OCI-LY7 (cell line): ENCODE results near the gene LSM14B. TPM values are rescaled to one million over a fixed set of nuclear protein-coding genes. Genes with fewer than 3 reads are reported as not detected.

Source experiments
- BruUV-seq: library from RNA; stranded (reverse); fragments of 400-500 nt; replicated peaks from 2 replicates; lab custom pipeline; 2021; lab: Mats Ljungman, UMichigan
- CTCF ChIA-PET: fragments of 300-600 bp; sonication (Branson Sonifier 250); formaldehyde crosslinking; loops from one replicate; lab custom pipeline; 2022; ENCODE audit warnings: antibody characterized with exemption; ENCODE audit not compliant: unreplicated experiment; lab: Charles Lee
- POLR2A ChIA-PET: fragments of 300-600 bp; sonication (Branson Sonifier 250); formaldehyde crosslinking; loops from one replicate; lab custom pipeline; 2022; ENCODE audit warnings: antibody characterized with exemption; lab: Charles Lee
- DNase-seq: peaks from one replicate; pipeline ENCODE4 v3.0.0-alpha.2; 2015; ENCODE audit warnings: low spot score
- H2AFZ ChIP-seq: fragments of 200-600 bp; sonication (generic), shearing (Covaris generic); 2 replicates; pipeline ENCODE4 v1.6.1; 2014; ENCODE audit warnings: mild to moderate bottlenecking, antibody characterized with exemption, low read length, moderate library complexity
- H3K27ac ChIP-seq: fragments of 200-600 bp; sonication (generic); 2 replicates; pipeline ENCODE4 v1.5.1; 2014; ENCODE audit warnings: mixed run types, low read depth, mild to moderate bottlenecking, moderate library complexity, low read length, inconsistent platforms; ENCODE audit not compliant: poor library complexity, severe bottlenecking
- H3K36me3 ChIP-seq: fragments of 200-600 bp; sonication (generic); 2 replicates; pipeline ENCODE4 v1.6.1; 2014; ENCODE audit warnings: mild to moderate bottlenecking, antibody characterized with exemption, low read length, moderate library complexity, mixed read lengths; ENCODE audit not compliant: insufficient read depth
- H3K4me1 ChIP-seq: fragments of 200-600 bp; sonication (generic); 2 replicates; pipeline ENCODE4 v1.5.1; 2014; ENCODE audit warnings: mild to moderate bottlenecking, low read length; ENCODE audit not compliant: insufficient read depth, poor library complexity, severe bottlenecking
- H3K4me2 ChIP-seq: fragments of 200-600 bp; sonication (generic); 2 replicates; pipeline ENCODE4 v1.6.1; 2014; ENCODE audit warnings: mild to moderate bottlenecking, low read length
- H3K4me3 ChIP-seq: fragments of 200-600 bp; sonication (generic); 2 replicates; pipeline ENCODE4 v1.5.1; 2014; ENCODE audit warnings: mild to moderate bottlenecking, low read depth, low read length; ENCODE audit not compliant: poor library complexity, severe bottlenecking
- H3K79me2 ChIP-seq: fragments of 200-600 bp; sonication (generic); 2 replicates; pipeline ENCODE4 v1.6.1; 2016; ENCODE audit warnings: low read depth, mild to moderate bottlenecking, low read length, moderate library complexity, mixed read lengths; ENCODE audit not compliant: insufficient read depth
- H3K9me2 ChIP-seq: fragments of 200-600 bp; sonication (generic); 2 replicates; pipeline ENCODE4 v1.6.1; 2016; ENCODE audit warnings: mild to moderate bottlenecking, low read length, mixed read lengths; ENCODE audit not compliant: insufficient read depth
- H3K9me3 ChIP-seq: fragments of 200-600 bp; sonication (generic); 2 replicates; pipeline ENCODE4 v1.6.1; 2014; ENCODE audit warnings: mild to moderate bottlenecking, mixed run types, low read length, mixed read lengths
- H4K20me1 ChIP-seq: fragments of 200-600 bp; sonication (generic); 2 replicates; pipeline ENCODE4 v1.6.1; 2014; ENCODE audit warnings: mild to moderate bottlenecking, antibody characterized with exemption, low read length, moderate library complexity, mixed read lengths; ENCODE audit not compliant: insufficient read depth
- EZH2phosphoT487 ChIP-seq: fragments of 200-600 bp; sonication (generic); IDR thresholded peaks from 2 replicates; pipeline ENCODE4 v1.6.1; 2018; ENCODE audit warnings: low read depth, borderline replicate concordance, mild to moderate bottlenecking, mixed run types, antibody characterized with exemption, low read length, moderate library complexity, mixed read lengths
- intact Hi-C: fragments of 100-400 bp; cut with micrococcal nuclease; formaldehyde crosslinking; loops from one replicate; pipeline ENCODE4 v1.10.0; 2022; ENCODE audit not compliant: unreplicated experiment
- total RNA-seq, 2 experiments: library from RNA; depleted of rRNA in 1 of 2; stranded (reverse); fragments of >200 nt in 1 of 2; shearing (Covaris generic) in 1 of 2; gene quantifications; 2 replicates each; pipeline ENCODE4 v1.2.3, GENCODE V29; 2014 to 2022
- TF ChIP-seq, protein P1 (sequence below): fragments of 200-600 bp; sonication (generic); conservative IDR thresholded peaks from 2 replicates; pipeline ENCODE4 v1.5.1; 2014; ENCODE audit warnings: mild to moderate bottlenecking, antibody characterized with exemption, low read length, moderate library complexity, mixed read lengths

The LSM14B gene
- total RNA-seq, 2 experiments from 2014 or later: 44.7 to 53.7 TPM

DNA sequence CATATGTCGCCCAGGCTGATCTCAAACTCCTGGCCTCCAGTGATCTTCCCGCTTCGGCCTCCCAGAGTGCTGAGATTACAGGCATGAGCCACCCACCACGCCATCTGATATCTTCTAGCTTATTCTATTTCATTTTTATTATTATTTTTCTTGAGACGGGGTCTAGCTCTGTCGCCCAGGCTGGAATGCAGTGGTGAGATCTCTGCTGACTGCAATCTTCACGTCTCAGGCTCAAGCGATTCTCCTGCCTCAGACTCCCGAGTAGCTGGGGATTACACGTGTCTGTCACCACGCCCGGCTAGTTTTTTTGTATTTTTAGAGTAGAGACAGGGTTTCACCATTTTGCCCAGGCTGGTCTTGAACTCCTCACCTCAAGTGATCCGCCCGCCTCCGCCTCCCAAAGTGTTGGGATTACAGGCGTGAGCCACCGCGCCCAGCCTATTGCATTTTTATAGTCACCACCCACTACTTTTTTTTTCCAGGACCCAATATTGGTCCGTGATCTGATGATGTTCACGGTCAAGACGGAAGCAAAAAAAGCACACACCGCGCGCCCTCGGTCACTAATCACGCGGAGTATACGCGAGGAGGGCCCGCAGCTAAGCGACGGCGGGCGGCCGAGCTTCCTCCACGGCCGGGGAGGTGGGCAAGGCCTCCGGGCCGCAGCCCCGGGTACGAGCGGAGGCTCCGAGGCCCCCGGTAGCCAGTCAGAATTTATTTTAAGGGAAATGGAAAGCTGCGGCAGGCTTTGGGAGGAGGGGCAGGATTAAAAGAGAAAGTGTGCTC, 1.1 kb upstream of the LSM14B start:
- H3K27ac ChIP-seq: peak overlapping the region; percentile 78
- no peaks in the 10 kb centered on the region for H3K9me2 ChIP-seq
- peak overlapping the region; percentile 88 for H3K4me2 ChIP-seq
- H2AFZ ChIP-seq: peak overlapping the region; percentile 90
- H3K4me3 ChIP-seq: peak overlapping the region; percentile 88
- peaks cover 28% of the 10 kb centered on the region for H3K36me3 ChIP-seq
- TF ChIP-seq EZH2phosphoT487: no peak
- TF ChIP-seq, protein P1, sequence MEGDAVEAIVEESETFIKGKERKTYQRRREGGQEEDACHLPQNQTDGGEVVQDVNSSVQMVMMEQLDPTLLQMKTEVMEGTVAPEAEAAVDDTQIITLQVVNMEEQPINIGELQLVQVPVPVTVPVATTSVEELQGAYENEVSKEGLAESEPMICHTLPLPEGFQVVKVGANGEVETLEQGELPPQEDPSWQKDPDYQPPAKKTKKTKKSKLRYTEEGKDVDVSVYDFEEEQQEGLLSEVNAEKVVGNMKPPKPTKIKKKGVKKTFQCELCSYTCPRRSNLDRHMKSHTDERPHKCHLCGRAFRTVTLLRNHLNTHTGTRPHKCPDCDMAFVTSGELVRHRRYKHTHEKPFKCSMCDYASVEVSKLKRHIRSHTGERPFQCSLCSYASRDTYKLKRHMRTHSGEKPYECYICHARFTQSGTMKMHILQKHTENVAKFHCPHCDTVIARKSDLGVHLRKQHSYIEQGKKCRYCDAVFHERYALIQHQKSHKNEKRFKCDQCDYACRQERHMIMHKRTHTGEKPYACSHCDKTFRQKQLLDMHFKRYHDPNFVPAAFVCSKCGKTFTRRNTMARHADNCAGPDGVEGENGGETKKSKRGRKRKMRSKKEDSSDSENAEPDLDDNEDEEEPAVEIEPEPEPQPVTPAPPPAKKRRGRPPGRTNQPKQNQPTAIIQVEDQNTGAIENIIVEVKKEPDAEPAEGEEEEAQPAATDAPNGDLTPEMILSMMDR: no peak
- ChIA-PET POLR2A (interaction anchor here (1.0 to 1.6 kb wide), 3 partner anchors 21 to 54 kb away, joined by 4 to 5 read pairs (median 4); no protein-coding TSS in a partner anchor), CTCF (no interaction called here)
- H3K79me2 ChIP-seq: peaks cover 20% of the 10 kb centered on the region
- DNase-seq: peak; percentile 71
- no peaks in the 10 kb centered on the region for H3K9me3 ChIP-seq
- H4K20me1 ChIP-seq: peaks cover 13% of the 10 kb centered on the region
- no TSS peak for BruUV-seq
- intact Hi-C loops: no loop called here
- peaks cover 40% of the 10 kb centered on the region for H3K4me1 ChIP-seq

DNA sequence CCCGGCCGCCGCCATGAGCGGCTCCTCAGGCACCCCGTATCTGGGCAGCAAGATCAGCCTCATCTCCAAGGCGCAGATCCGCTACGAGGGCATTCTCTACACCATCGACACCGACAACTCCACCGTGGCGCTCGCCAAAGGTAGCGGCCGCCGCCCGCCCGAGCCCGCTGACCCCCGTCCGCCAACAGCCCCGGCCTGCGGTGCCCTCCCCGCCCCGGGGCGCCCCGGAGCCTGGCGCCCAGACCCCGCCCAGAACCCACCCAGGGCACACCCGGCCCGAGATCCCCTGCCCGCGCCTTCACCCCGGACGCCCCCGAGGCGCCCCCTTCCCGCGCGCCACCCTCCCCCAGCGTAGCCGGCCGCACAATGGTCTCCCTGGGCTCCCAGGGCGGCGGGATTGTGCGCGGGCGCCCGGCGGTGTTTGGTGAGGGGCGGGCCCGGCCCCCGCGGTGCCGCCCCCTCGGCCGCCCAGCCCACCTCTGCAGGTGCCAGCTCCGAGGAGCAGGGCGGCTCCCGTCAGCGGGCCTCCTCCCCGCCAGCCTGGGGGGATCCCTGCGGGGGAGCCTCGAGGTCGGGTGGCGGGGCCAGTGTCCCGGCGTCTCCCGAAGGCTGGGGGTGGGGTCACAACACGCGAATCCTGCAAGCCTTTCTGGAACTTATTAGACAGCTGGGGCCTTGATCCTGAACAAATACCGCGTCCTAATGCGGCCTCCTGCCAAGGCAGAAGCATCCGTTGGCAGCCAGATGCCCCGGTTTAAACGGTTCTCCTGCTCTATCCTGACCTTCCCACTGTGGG, 577 bp downstream of the LSM14B start:
- DNase-seq: peak; percentile 59
- Histone ChIP-seq H3K9me3 (no peaks in the 10 kb centered on the region), H3K9me2 (no peaks in the 10 kb centered on the region), H3K79me2 (peaks cover 20% of the 10 kb centered on the region), H4K20me1 (peaks cover 13% of the 10 kb centered on the region), H3K36me3 (peaks cover 45% of the 10 kb centered on the region), H3K27ac (peak overlapping the region; percentile 47), H3K4me3 (peak overlapping the region; percentile 88), H3K4me1 (peaks cover 34% of the 10 kb centered on the region), H3K4me2 (peak overlapping the region; percentile 85), H2AFZ (no peak overlapping the region)
- TF ChIP-seq, protein P1: no peak
- no peak for TF ChIP-seq EZH2phosphoT487
- intact Hi-C loops: loop anchor here (1.0 to 2.0 kb wide), 4 partner anchors 20 to 120 kb away; partner anchors contain the start of genes PSMA7 and SS18L1
- ChIA-PET CTCF (interaction anchor here (0.6 to 1.2 kb wide), 2 partner anchors 57 to 112 kb away, joined by 3 to 4 read pairs; partner anchors contain the start of gene TAF4), POLR2A (interaction anchor here (0.5 to 1.0 kb wide), 3 partner anchors 56 to 87 kb away, joined by 3 read pairs; no protein-coding TSS in a partner anchor)
- BruUV-seq: no TSS peak
